ENCODE data around the gene DHX34. TPM values are rescaled to one million over a fixed set of nuclear protein-coding genes. Genes with fewer than 3 reads are reported as not detected.

DHX34 gene
- total and polyA plus RNA-seq, 2 donors from 2014 or later, result 7.2 to 13.6 TPM

DNA sequence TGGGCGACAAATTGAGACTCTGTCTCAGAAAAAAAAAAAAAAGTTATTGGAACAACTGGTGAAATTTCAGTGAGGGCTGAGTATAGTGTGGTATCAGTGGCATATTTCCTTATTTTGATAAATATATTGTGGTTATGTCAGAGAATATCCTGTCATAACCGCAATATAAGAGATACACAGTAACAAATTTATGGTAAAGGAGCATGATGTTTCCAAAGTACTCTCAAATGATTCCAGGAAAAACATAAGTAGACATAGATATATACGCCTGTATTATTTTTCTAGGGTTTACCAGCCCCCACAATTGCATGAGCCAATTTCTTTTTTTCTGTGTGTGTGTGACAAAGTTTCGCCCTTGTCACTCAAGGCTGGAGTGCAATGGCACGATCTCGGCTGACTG lies 45.1 kb upstream of the DHX34 start:
- no peak overlapping the region for H3K9ac ChIP-seq (ENCODE audit: low read length in 3 of 3)

DNA sequence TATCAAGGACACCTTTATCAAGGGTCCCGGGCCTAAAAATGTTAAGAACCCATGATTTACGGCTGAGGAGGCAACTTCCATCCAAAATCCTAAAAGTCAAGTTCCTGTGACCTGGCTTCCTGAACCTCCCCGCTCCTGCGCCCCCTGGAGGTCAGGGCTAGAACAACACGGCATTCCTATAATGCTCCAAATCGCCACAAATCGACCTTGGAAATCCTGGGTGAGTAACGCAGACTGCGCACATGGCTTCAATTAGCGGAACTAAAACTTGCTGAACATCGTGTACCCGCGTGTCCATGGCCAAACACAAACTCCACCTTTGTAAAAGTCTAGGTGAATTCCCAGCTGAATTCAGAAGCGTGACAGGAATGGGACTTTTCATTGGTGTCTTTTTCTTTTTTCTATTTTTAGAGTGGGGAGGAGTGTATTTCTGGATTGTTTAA lies 43.8 kb upstream of the DHX34 start:
- H3K4me3 ChIP-seq (ENCODE audit: low read length in 3 of 3), result peak overlapping the region in 1 of 3 donors; percentile 35
- no peaks in the 10 kb centered on the region for H3K4me1 ChIP-seq (ENCODE audit: control insufficient read depth in 2 of 3, insufficient read depth in 2 of 3, low read depth in 1 of 3, low read length in 3 of 3)
- H3K9ac ChIP-seq (ENCODE audit: low read length in 3 of 3), result no peak overlapping the region
- DNase-seq (peak; percentile 35 to 81 (median 58)), FAIRE-seq (no peak)
- H3K36me3 ChIP-seq (ENCODE audit: control insufficient read depth in 2 of 3, insufficient read depth in 3 of 3, low read length in 3 of 3), result no peaks in the 10 kb centered on the region
- no peaks in the 10 kb centered on the region for H3K27me3 ChIP-seq (ENCODE audit: control insufficient read depth, insufficient read depth, low read length)
- intact Hi-C loops (cut with DNase I), result no loop called here
- no peak overlapping the region for H3K27ac ChIP-seq (ENCODE audit: low read depth in 2 of 2, low read length in 2 of 2)
- no peaks in the 10 kb centered on the region for H3K9me3 ChIP-seq (ENCODE audit: control insufficient read depth in 2 of 3, insufficient read depth in 1 of 3, low read length in 3 of 3)
- TF ChIP-seq, protein P1, sequence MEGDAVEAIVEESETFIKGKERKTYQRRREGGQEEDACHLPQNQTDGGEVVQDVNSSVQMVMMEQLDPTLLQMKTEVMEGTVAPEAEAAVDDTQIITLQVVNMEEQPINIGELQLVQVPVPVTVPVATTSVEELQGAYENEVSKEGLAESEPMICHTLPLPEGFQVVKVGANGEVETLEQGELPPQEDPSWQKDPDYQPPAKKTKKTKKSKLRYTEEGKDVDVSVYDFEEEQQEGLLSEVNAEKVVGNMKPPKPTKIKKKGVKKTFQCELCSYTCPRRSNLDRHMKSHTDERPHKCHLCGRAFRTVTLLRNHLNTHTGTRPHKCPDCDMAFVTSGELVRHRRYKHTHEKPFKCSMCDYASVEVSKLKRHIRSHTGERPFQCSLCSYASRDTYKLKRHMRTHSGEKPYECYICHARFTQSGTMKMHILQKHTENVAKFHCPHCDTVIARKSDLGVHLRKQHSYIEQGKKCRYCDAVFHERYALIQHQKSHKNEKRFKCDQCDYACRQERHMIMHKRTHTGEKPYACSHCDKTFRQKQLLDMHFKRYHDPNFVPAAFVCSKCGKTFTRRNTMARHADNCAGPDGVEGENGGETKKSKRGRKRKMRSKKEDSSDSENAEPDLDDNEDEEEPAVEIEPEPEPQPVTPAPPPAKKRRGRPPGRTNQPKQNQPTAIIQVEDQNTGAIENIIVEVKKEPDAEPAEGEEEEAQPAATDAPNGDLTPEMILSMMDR (IDR thresholded peaks at IDR 0.05; ENCODE audit: borderline replicate concordance, extremely low read depth, insufficient read depth), result peak; percentile 85

More for the DNA sequence above, 45.1 kb upstream of the DHX34 start:
- Histone ChIP-seq H3K36me3 (ENCODE audit: control insufficient read depth in 2 of 3, insufficient read depth in 3 of 3, low read length in 3 of 3) (no peaks in the 10 kb centered on the region), H3K27ac (ENCODE audit: low read depth in 2 of 2, low read length in 2 of 2) (no peak overlapping the region), H3K4me1 (ENCODE audit: control insufficient read depth in 2 of 3, insufficient read depth in 2 of 3, low read depth in 1 of 3, low read length in 3 of 3) (no peaks in the 10 kb centered on the region), H3K27me3 (ENCODE audit: control insufficient read depth, insufficient read depth, low read length) (no peaks in the 10 kb centered on the region), H3K9me3 (ENCODE audit: control insufficient read depth in 2 of 3, insufficient read depth in 1 of 3, low read length in 3 of 3) (no peaks in the 10 kb centered on the region), H3K4me3 (ENCODE audit: low read length in 3 of 3) (no peak overlapping the region)
- TF ChIP-seq, protein P1 (IDR thresholded peaks at IDR 0.05; ENCODE audit: borderline replicate concordance, extremely low read depth, insufficient read depth), result no peak
- DNase-seq (no peak), FAIRE-seq (no peak)
- intact Hi-C loops (cut with DNase I), result no loop called here

DNA sequence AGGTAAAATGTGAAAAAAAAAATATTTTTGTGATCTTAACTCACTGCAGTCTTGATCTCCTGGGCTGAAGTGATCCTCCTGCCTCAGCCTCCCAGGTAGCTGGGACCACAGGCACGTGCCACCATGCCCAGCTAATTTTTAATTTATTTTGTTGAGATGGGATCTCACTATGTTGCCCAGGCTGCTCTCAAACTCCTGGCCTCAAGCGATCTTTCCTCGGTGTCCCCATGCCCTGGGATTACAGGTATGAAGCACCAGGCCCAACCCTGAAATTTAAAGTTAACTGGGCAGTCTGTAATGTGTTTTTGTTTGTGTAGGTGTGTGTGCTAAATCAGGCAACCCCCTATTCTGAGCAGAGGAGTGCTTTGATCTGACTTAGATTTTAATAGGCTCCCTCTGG lies 42.8 kb upstream of the DHX34 start:
- Histone ChIP-seq H3K27me3 (ENCODE audit: control insufficient read depth, insufficient read depth, low read length) (no peaks in the 10 kb centered on the region), H3K4me3 (ENCODE audit: low read length in 3 of 3) (no peak overlapping the region), H3K4me1 (ENCODE audit: control insufficient read depth in 2 of 3, insufficient read depth in 2 of 3, low read depth in 1 of 3, low read length in 3 of 3) (no peaks in the 10 kb centered on the region), H3K9ac (ENCODE audit: low read length in 3 of 3) (no peak overlapping the region), H3K36me3 (ENCODE audit: control insufficient read depth in 2 of 3, insufficient read depth in 3 of 3, low read length in 3 of 3) (no peaks in the 10 kb centered on the region), H3K27ac (ENCODE audit: low read depth in 2 of 2, low read length in 2 of 2) (no peak overlapping the region), H3K9me3 (ENCODE audit: control insufficient read depth in 2 of 3, insufficient read depth in 1 of 3, low read length in 3 of 3) (no peaks in the 10 kb centered on the region)
- TF ChIP-seq, protein P1 (IDR thresholded peaks at IDR 0.05; ENCODE audit: borderline replicate concordance, extremely low read depth, insufficient read depth), result no peak
- FAIRE-seq (no peak), DNase-seq (no peak)
- intact Hi-C loops (cut with DNase I), result no loop called here

DNA sequence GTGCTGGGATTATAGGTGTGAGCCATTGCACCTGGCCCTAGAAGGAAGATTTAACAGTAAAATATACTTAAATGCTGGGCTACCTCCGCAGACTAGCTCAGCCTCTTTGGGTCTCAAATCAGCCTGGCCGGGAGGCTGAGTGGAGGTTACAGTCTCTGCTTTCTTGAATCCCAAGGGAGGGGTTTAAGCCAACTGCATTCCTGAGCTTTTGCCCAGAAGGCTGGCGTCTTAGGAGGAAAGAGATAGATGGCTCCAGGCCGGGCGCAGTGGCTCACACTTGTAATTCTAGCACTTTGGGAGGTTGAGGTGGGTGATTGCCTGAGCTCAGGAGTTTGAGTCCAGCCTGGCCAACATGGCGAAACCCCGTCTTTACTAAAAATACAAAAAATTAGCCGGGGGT lies 40.1 kb upstream of the DHX34 start:
- H3K27ac ChIP-seq (ENCODE audit: low read depth in 2 of 2, low read length in 2 of 2), result no peak overlapping the region
- DNase-seq (no peak), FAIRE-seq (no peak)
- H3K4me3 ChIP-seq (ENCODE audit: low read length in 3 of 3), result no peak overlapping the region
- no peaks in the 10 kb centered on the region for H3K27me3 ChIP-seq (ENCODE audit: control insufficient read depth, insufficient read depth, low read length)
- no peak overlapping the region for H3K9ac ChIP-seq (ENCODE audit: low read length in 3 of 3)
- intact Hi-C loops (cut with DNase I), result no loop called here
- H3K36me3 ChIP-seq (ENCODE audit: control insufficient read depth in 2 of 3, insufficient read depth in 3 of 3, low read length in 3 of 3), result no peaks in the 10 kb centered on the region
- no peaks in the 10 kb centered on the region for H3K9me3 ChIP-seq (ENCODE audit: control insufficient read depth in 2 of 3, insufficient read depth in 1 of 3, low read length in 3 of 3)
- H3K4me1 ChIP-seq (ENCODE audit: control insufficient read depth in 2 of 3, insufficient read depth in 2 of 3, low read depth in 1 of 3, low read length in 3 of 3), result no peaks in the 10 kb centered on the region
- TF ChIP-seq, protein P1 (IDR thresholded peaks at IDR 0.05; ENCODE audit: borderline replicate concordance, extremely low read depth, insufficient read depth), result no peak
